Left ventricle myocardium inferior (tissue), 1 donor: ENCODE data around the gene POLR1A. TPM values are rescaled to one million over a fixed set of nuclear protein-coding genes. Genes with fewer than 3 reads are reported as not detected.
A peak's percentile ranks its signal among the peaks of the same experiment; 100 is the strongest.

Experiments used
- DNase-seq: peaks from one replicate; pipeline ENCODE4 v3.0.0-alpha.2; 2020
- H3K27ac ChIP-seq: fragments of 200-600 bp; replicated peaks from 2 replicates; pipeline ENCODE4 v1.8.0; 2021
- H3K27me3 ChIP-seq: fragments of 200-600 bp; 2 replicates; pipeline ENCODE4 v1.8.0; 2021; ENCODE audit warnings: low read depth
- H3K36me3 ChIP-seq: fragments of 200-600 bp; 2 replicates; pipeline ENCODE4 v1.8.0; 2021
- H3K4me1 ChIP-seq: fragments of 200-600 bp; 2 replicates; pipeline ENCODE4 v1.8.0; 2021
- H3K4me3 ChIP-seq: fragments of 200-600 bp; 2 replicates; pipeline ENCODE4 v1.8.0; 2021; ENCODE audit warnings: mild to moderate bottlenecking, moderate library complexity
- H3K9me3 ChIP-seq: fragments of 200-600 bp; replicated peaks from 2 replicates; pipeline ENCODE4 v1.8.0; 2021
- CTCF ChIP-seq: fragments of 200-600 bp; IDR thresholded peaks from 2 replicates; pipeline ENCODE4 v1.8.0; 2021; ENCODE audit warnings: antibody characterized with exemption, mild to moderate bottlenecking, borderline replicate concordance
- intact Hi-C: fragments of 100-400 bp; cut with micrococcal nuclease; formaldehyde crosslinking; loops from one replicate; pipeline ENCODE4 v1.11.0; 2022
- total RNA-seq: library from RNA; stranded (reverse); fragmentation: NEBNext Ultra II Directional; extraction: Animal tissue kit (Norgen Biotek cat#: 25700); gene quantifications from one replicate; pipeline ENCODE4 v1.2.1, GENCODE V29; 2021
- donor health status: DM: no; HTN: yes; CAD: no; lungs with severe emphysema.

Gene POLR1A
- total RNA-seq, 1 donor from 2014 or later = 16.3 TPM

- no peak for TF ChIP-seq CTCF
- peaks cover 80% of the 10 kb centered on the region for H3K36me3 ChIP-seq
- H3K27ac ChIP-seq = peak overlapping the region; percentile 25
- intact Hi-C loops = no loop called here
- no peak for DNase-seq
- peaks cover 20% of the 10 kb centered on the region for H3K4me1 ChIP-seq
- no peak overlapping the region for H3K4me3 ChIP-seq
- H3K9me3 ChIP-seq = peaks cover 17% of the 10 kb centered on the region
- H3K27me3 ChIP-seq = no peaks in the 10 kb centered on the region
These were observed 43.6 kb downstream of the POLR1A start for GRCh38 chr2:86062043-86062442.

GRCh38 chr2:86056590-86057331 is 48.9 kb downstream of the POLR1A start:
- peaks cover 8% of the 10 kb centered on the region for H3K4me1 ChIP-seq
- no peak overlapping the region for H3K27ac ChIP-seq
- intact Hi-C loops = no loop called here
- no peaks in the 10 kb centered on the region for H3K9me3 ChIP-seq
- no peak overlapping the region for H3K4me3 ChIP-seq
- H3K36me3 ChIP-seq = peaks cover 68% of the 10 kb centered on the region
- no peak for TF ChIP-seq CTCF
- H3K27me3 ChIP-seq = no peaks in the 10 kb centered on the region
- DNase-seq = no peak

DNA sequence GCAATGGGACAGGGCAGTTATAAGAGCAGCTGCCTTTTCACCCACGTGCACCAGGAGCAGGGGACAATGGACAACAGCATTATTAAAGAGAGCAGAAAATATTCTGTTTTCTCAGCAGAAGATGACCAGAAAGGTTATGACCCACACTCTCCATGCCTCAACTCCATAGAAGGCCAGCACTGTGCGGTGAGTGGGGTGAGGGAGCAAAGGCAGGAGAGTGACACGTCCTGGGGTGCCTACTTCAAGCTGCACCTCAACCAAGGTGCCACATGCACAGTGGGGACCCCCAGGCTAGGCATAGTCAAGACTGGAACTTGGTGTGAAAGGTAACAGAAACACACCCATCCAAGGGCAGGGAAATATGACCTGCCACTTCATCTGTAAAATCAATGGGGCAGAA is 50.4 kb downstream of the POLR1A start:
- H3K9me3 ChIP-seq = no peaks in the 10 kb centered on the region
- DNase-seq = no peak
- H3K4me1 ChIP-seq = peaks cover 5% of the 10 kb centered on the region
- peaks cover 67% of the 10 kb centered on the region for H3K36me3 ChIP-seq
- intact Hi-C loops = no loop called here
- TF ChIP-seq CTCF = no peak
- no peak overlapping the region for H3K4me3 ChIP-seq
- H3K27me3 ChIP-seq = no peaks in the 10 kb centered on the region
- no peak overlapping the region for H3K27ac ChIP-seq

DNA sequence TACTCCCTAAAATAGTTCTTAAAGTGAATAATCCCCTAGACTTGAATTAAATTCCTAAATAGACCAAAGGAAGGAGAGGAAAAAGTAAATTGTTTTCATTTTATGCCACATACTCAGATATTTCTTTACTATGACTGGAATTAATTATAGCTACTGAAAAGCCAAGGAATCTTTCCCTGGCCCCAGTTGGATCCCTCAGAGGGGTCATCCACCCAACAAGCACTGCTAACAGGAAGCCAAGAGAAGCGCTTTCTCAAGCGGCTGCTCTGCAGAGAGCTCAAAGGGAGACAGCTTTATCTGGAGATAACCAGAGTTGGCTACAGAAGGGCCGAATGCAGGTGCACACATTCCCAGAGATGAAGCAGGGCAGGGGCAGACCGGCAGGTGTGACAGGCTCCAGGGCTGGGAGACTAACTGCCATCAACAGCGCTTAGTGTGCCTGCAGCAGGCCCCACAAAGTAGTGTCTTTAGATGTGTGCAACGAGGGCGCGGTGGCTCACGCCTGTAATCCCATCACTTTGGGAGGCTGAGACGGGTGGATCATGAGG is 51.1 kb downstream of the POLR1A start:
- Histone ChIP-seq H3K4me3 (no peak overlapping the region), H3K36me3 (peaks cover 69% of the 10 kb centered on the region), H3K27me3 (no peaks in the 10 kb centered on the region), H3K4me1 (peaks cover 5% of the 10 kb centered on the region), H3K9me3 (no peaks in the 10 kb centered on the region), H3K27ac (no peak overlapping the region)
- intact Hi-C loops = no loop called here
- no peak for DNase-seq
- no peak for TF ChIP-seq CTCF

GRCh38 chr2:86053166-86053565 is 52.5 kb downstream of the POLR1A start:
- H3K27ac ChIP-seq = no peak overlapping the region
- no peak for DNase-seq
- peaks cover 5% of the 10 kb centered on the region for H3K4me1 ChIP-seq
- no peak for TF ChIP-seq CTCF
- no peaks in the 10 kb centered on the region for H3K27me3 ChIP-seq
- no peak overlapping the region for H3K4me3 ChIP-seq
- intact Hi-C loops = no loop called here
- no peaks in the 10 kb centered on the region for H3K9me3 ChIP-seq
- H3K36me3 ChIP-seq = peaks cover 78% of the 10 kb centered on the region
